GM12878 (cell line): ENCODE measurements around the gene SLC37A2. TPM values are rescaled to one million over a fixed set of nuclear protein-coding genes. Genes with fewer than 3 reads are reported as not detected.

ENCODE experiments used
- CREB1 ChIP-seq: IDR thresholded peaks from 2 replicates; pipeline ENCODE4 v1.6.1; 2012; ENCODE audit warnings: low read depth, mild to moderate bottlenecking, inconsistent platforms
- DPF2 ChIP-seq: fragments of 450-650 bp; IDR thresholded peaks from 2 replicates; pipeline ENCODE4 v1.6.1; 2017; ENCODE audit warnings: mild to moderate bottlenecking
- EED ChIP-seq: sonication (generic); IDR thresholded peaks from 2 replicates; pipeline ENCODE4 v1.6.1; 2016; ENCODE audit warnings: antibody characterized with exemption, low read depth
- EP300 ChIP-seq, 2 experiments: fragments of 150-350 bp in 1 of 2; IDR thresholded peaks; 2 replicates each; pipeline ENCODE4 v1.6.1; 2011 to 2012; ENCODE audit warnings: low read depth in 2 of 2, low read length in 2 of 2, borderline replicate concordance in 1 of 2, improper control_type of control experiment in 1 of 2, inconsistent platforms in 1 of 2; ENCODE audit not compliant: control insufficient read depth in 1 of 2
- GATAD2B ChIP-seq: fragments of 450-650 bp; conservative IDR thresholded peaks from 2 replicates; pipeline ENCODE4 v1.6.1; 2017; ENCODE audit warnings: low read depth, mild to moderate bottlenecking, moderate library complexity
- IKZF1 ChIP-seq: fragments of 450-650 bp; conservative IDR thresholded peaks from 2 replicates; pipeline ENCODE4 v1.6.1; 2017; ENCODE audit warnings: antibody characterized with exemption, mild to moderate bottlenecking
- MEF2B ChIP-seq: fragments of 450-650 bp; IDR thresholded peaks from 2 replicates; pipeline ENCODE4 v1.6.1; 2018; ENCODE audit warnings: mild to moderate bottlenecking, moderate library complexity; ENCODE audit not compliant: partially characterized antibody, poor library complexity, severe bottlenecking
- NR2F1 ChIP-seq: fragments of 450-650 bp; conservative IDR thresholded peaks from 2 replicates; pipeline ENCODE4 v1.6.1; 2017; ENCODE audit warnings: mild to moderate bottlenecking
- PAX5 ChIP-seq: IDR thresholded peaks from 2 replicates; pipeline ENCODE4 v1.6.1; 2011; ENCODE audit warnings: low read depth, low read length, borderline replicate concordance
- POLR2AphosphoS5 ChIP-seq: IDR thresholded peaks from 2 replicates; pipeline ENCODE4 v1.6.1; 2011; ENCODE audit warnings: mild to moderate bottlenecking, low read length, inconsistent platforms
- RAD51 ChIP-seq: fragments of 450-650 bp; IDR thresholded peaks from 2 replicates; pipeline ENCODE4 v1.6.1; 2016; ENCODE audit warnings: moderate library complexity, mild to moderate bottlenecking, inconsistent platforms
- REST ChIP-seq: IDR thresholded peaks from 2 replicates; pipeline ENCODE4 v1.6.1; 2012; ENCODE audit warnings: mild to moderate bottlenecking, low read depth, low read length
- RFX5 ChIP-seq: IDR thresholded peaks from 2 replicates; pipeline ENCODE4 v1.6.1; 2011; ENCODE audit warnings: low read depth, low read length, improper control_type of control experiment
- SMAD1 ChIP-seq: fragments of 450-650 bp; IDR thresholded peaks from 2 replicates; pipeline ENCODE4 v1.6.1; 2018; ENCODE audit warnings: mild to moderate bottlenecking, low read depth; ENCODE audit not compliant: partially characterized antibody
- SRF ChIP-seq, 2 experiments: IDR thresholded peaks; 2 replicates each; pipeline ENCODE4 v1.6.1; 2011; ENCODE audit warnings: low read depth in 2 of 2, low read length in 2 of 2, mild to moderate bottlenecking in 1 of 2, moderate library complexity in 1 of 2
- TCF3 ChIP-seq: IDR thresholded peaks from 2 replicates; pipeline ENCODE4 v1.6.1; 2012; ENCODE audit warnings: low read depth, mild to moderate bottlenecking, low read length, borderline replicate concordance; ENCODE audit not compliant: insufficient read depth
- ZNF274 ChIP-seq: IDR thresholded peaks from one replicate; pipeline ENCODE4 v1.8.0; 2011; ENCODE audit not compliant: insufficient read length, insufficient read depth
- ZNF592 ChIP-seq: fragments of 450-650 bp; IDR thresholded peaks from 2 replicates; pipeline ENCODE4 v1.6.1; 2017; ENCODE audit warnings: mild to moderate bottlenecking, moderate library complexity
- polyA plus RNA-seq, 11 experiments: library from polyadenylated mRNA; depleted of rRNA in 4 of 11; unstranded in 6 of 11; stranded (reverse) in 5 of 11; fragments of >200 nt; fragmentation: Nextera tagmentation in 4 of 11; fragmentation: Illumina TruSeq in 1 of 11; extraction: Ambion mirVana in 4 of 11; extraction: Trizol in 1 of 11; gene quantifications; 1 replicate in 1 of 11; 2 replicates in 10 of 11; pipeline versions ENCODE4 v1.2.1 to v1.2.3, GENCODE V29; 2011 to 2016; ENCODE audit warnings: inconsistent platforms in 2 of 11, missing spikeins in 2 of 11, low read depth in 1 of 11
- total RNA-seq, 4 experiments: library from RNA; depleted of rRNA in 3 of 4; stranded (reverse); fragments of >200 nt in 3 of 4; fragmentation: Illumina TruSeq in 1 of 4; extraction: Trizol in 1 of 4; gene quantifications; 2 replicates each; pipeline versions ENCODE4 v1.2.1 to v1.2.3, GENCODE V29; 2013 to 2021
- TF ChIP-seq, protein P1 (sequence below): fragments of 450-650 bp; IDR thresholded peaks from 2 replicates; pipeline ENCODE4 v1.6.1; 2017; ENCODE audit warnings: low read depth, mild to moderate bottlenecking, moderate library complexity
- TF ChIP-seq, protein P2 (sequence below): IDR thresholded peaks from 2 replicates; pipeline ENCODE4 v1.6.1; 2011; ENCODE audit warnings: borderline replicate concordance, low read depth, mild to moderate bottlenecking, moderate library complexity, mixed read lengths, low read length; ENCODE audit not compliant: insufficient read depth; ENCODE audit errors: extremely low read length

SLC37A2 gene
- total and polyA plus RNA-seq, 10 of the 15 experiments (the other 5 are each of a cell fraction or from before 2014, with no cell fraction given): 0.26 to 9.8 (median 2.0) TPM

DNA sequence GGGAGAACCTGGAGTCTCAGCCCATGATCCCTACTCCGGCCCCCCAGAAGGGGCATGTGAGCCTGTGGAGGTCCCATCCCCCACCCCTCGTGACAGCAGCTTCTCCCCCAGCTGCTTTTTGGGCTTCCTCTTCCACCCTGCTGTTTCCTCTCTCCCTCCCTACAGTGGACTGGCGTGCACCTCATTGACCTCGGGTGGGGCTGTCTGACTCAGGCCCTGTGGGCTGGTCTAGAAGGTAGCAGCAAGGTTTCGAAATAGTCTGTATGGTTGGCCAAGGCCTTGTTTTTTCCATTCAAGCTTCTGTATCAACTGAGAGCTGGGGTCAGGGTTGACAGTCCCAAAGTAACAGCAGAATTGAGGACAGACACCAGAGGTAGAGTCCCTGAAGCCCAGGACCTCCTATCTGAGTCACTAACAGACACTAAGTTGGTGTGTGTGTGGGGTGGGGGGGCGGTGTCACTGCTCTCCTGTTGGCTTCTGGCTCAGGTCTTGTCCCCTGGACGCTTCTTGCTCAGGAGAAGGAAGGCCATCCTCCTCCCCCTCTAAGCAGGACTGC lies 7.7 kb downstream of the SLC37A2 start (continued):
- TF ChIP-seq REST (no peak), MEF2B (peak; percentile 10), SMAD1 (no peak), PAX5 (0 out of 2 replicates have a peak, but pooled peaks have one; percentile 50), NR2F1 (peak; percentile 90), POLR2AphosphoS5 (no peak), RAD51 (peak; percentile 59; the same call in 1 of the 2 replicates), TCF3 (0 out of 2 replicates have a peak, but pooled peaks have one; percentile 5), GATAD2B (peak; percentile 60; the same call in 1 of the 2 replicates), EP300 (IDR thresholded peaks at IDR 0.05; ENCODE audit: borderline replicate concordance in 1 of 2, control insufficient read depth in 1 of 2, low read depth in 2 of 2, low read length in 2 of 2) (peak; percentile 54 to 66; a peak in 2 of 4 replicates), ZNF592 (peak; percentile 52; the same call in 1 of the 2 replicates), IKZF1 (peak; percentile 77), EED (peak; percentile 31; the same call in 1 of the 2 replicates), RFX5 (no peak), CREB1 (peak; percentile 34; the same call in 1 of the 2 replicates), SRF (IDR thresholded peaks at IDR 0.05; ENCODE audit: low read depth in 2 of 2, low read length in 2 of 2) (peak in 1 of 2 experiments; percentile 49; a peak in 1 of 4 replicates), DPF2 (peak; percentile 59), ZNF274 (no peak)
- TF ChIP-seq, protein P1, sequence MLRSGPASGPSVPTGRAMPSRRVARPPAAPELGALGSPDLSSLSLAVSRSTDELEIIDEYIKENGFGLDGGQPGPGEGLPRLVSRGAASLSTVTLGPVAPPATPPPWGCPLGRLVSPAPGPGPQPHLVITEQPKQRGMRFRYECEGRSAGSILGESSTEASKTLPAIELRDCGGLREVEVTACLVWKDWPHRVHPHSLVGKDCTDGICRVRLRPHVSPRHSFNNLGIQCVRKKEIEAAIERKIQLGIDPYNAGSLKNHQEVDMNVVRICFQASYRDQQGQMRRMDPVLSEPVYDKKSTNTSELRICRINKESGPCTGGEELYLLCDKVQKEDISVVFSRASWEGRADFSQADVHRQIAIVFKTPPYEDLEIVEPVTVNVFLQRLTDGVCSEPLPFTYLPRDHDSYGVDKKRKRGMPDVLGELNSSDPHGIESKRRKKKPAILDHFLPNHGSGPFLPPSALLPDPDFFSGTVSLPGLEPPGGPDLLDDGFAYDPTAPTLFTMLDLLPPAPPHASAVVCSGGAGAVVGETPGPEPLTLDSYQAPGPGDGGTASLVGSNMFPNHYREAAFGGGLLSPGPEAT: peak; percentile 33; the same call in 1 of the 2 replicates
- TF ChIP-seq, protein P2, sequence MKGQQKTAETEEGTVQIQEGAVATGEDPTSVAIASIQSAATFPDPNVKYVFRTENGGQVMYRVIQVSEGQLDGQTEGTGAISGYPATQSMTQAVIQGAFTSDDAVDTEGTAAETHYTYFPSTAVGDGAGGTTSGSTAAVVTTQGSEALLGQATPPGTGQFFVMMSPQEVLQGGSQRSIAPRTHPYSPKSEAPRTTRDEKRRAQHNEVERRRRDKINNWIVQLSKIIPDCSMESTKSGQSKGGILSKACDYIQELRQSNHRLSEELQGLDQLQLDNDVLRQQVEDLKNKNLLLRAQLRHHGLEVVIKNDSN: peak; percentile 24
